ENCODE data around the gene OR6C6.

- TF ChIP-seq, protein P1, sequence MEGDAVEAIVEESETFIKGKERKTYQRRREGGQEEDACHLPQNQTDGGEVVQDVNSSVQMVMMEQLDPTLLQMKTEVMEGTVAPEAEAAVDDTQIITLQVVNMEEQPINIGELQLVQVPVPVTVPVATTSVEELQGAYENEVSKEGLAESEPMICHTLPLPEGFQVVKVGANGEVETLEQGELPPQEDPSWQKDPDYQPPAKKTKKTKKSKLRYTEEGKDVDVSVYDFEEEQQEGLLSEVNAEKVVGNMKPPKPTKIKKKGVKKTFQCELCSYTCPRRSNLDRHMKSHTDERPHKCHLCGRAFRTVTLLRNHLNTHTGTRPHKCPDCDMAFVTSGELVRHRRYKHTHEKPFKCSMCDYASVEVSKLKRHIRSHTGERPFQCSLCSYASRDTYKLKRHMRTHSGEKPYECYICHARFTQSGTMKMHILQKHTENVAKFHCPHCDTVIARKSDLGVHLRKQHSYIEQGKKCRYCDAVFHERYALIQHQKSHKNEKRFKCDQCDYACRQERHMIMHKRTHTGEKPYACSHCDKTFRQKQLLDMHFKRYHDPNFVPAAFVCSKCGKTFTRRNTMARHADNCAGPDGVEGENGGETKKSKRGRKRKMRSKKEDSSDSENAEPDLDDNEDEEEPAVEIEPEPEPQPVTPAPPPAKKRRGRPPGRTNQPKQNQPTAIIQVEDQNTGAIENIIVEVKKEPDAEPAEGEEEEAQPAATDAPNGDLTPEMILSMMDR (IDR thresholded peaks at IDR 0.05; ENCODE audit: low read depth, low read length, poor library complexity, severe bottlenecking) = no peak
- TF ChIP-seq EZH2phosphoT487 (IDR thresholded peaks at IDR 0.05; ENCODE audit: borderline replicate concordance, low read length) = no peak
Observed at GRCh38 chr12:55246159-55246558, 50.2 kb downstream of the OR6C6 start.
